Testis (tissue), 3 donors: ENCODE data around the gene ACOT12. TPM values are rescaled to one million over a fixed set of nuclear protein-coding genes. Genes with fewer than 3 reads are reported as not detected.

Experiments used
- DNase-seq: peaks from one replicate; pipeline ENCODE4 v3.0.0-alpha.2; 2019
- H3K27ac ChIP-seq, 2 donors: fragments of 200-600 bp; sonication (generic); one replicate each; pipeline ENCODE4 v1.5.1; 2019
- H3K27me3 ChIP-seq: fragments of 200-600 bp; sonication (generic); one replicate; pipeline ENCODE4 v1.5.1; 2019
- H3K36me3 ChIP-seq: fragments of 200-600 bp; sonication (generic); one replicate; pipeline ENCODE4 v1.5.1; 2017; ENCODE audit warnings: low read depth; ENCODE audit errors: missing control alignments
- H3K4me1 ChIP-seq: fragments of 200-600 bp; sonication (generic); one replicate; pipeline ENCODE4 v1.5.1; 2019
- H3K4me3 ChIP-seq, 2 donors: fragments of 200-600 bp; sonication (generic); one replicate each; pipeline ENCODE4 v1.5.1; 2017 to 2019
- H3K9me3 ChIP-seq: fragments of 200-600 bp; sonication (generic); one replicate; pipeline ENCODE4 v1.5.1; 2017
- CTCF ChIP-seq, 3 experiments: fragments of 450-650 bp in 2 of 3; fragments of 200-600 bp in 1 of 3; sonication (generic) in 1 of 3; IDR thresholded peaks; one replicate each; pipeline ENCODE4 v1.5.1; 2016 to 2019; ENCODE audit warnings: antibody characterized with exemption in 3 of 3, mild to moderate bottlenecking in 2 of 3, moderate library complexity in 1 of 3
- POLR2A ChIP-seq: fragments of 450-650 bp; IDR thresholded peaks from one replicate; pipeline ENCODE4 v1.6.1; 2017; ENCODE audit warnings: antibody characterized with exemption, mild to moderate bottlenecking, moderate library complexity
- WGBS, 2 donors: methylation state at CpG; one replicate each; pipeline ENCODE4 v1.1.5; 2018; 5-methylcytosine and 5-hydroxymethylcytosine counted together
- intact Hi-C: fragments of 100-400 bp; cut with DNase I; formaldehyde crosslinking; loops from one replicate; pipeline ENCODE4 v1.15.1; 2023; ENCODE audit warnings: low total_unique reads
- polyA plus RNA-seq: library from polyadenylated mRNA; stranded (reverse); fragments of 350-450 nt; fragmentation: Illumina TruSeq; extraction: RNeasy Lipid Tissue Mini Kit (QIAGEN cat#74804); gene quantifications from one replicate; pipeline ENCODE4 v1.2.3, GENCODE V29; 2014; ENCODE audit warnings: low read depth, low replicate concordance; ENCODE audit not compliant: insufficient read depth
- total RNA-seq, 2 donors: library from RNA; depleted of rRNA; stranded (reverse); fragments of >200 nt; gene quantifications; one replicate each; pipeline ENCODE4 v1.2.3, GENCODE V29; 2016

The ACOT12 gene
- total and polyA plus RNA-seq, 3 donors from 2014 or later: 0.31 to 0.87 (median 0.44) TPM

- no peaks in the 10 kb centered on the region for H3K27me3 ChIP-seq
- no peaks in the 10 kb centered on the region for H3K36me3 ChIP-seq
- TF ChIP-seq POLR2A (no peak), CTCF (IDR thresholded peaks at IDR 0.05) (no peak)
- no peaks in the 10 kb centered on the region for H3K9me3 ChIP-seq
- intact Hi-C loops: no loop called here
- DNase-seq: no peak
- H3K4me1 ChIP-seq: no peaks in the 10 kb centered on the region
- 74 to 90% methylated on average over 2 of the region's 2 CpGs for WGBS, 2 donors
- no peak overlapping the region for H3K27ac ChIP-seq
- no peak overlapping the region for H3K4me3 ChIP-seq
Measured at GRCh38 chr5:81354093-81354492, 39.8 kb downstream of the ACOT12 start.

GRCh38 chr5:81353189-81353588 is 40.7 kb downstream of the ACOT12 start:
- intact Hi-C loops: no loop called here
- H3K27ac ChIP-seq: no peak overlapping the region
- H3K4me1 ChIP-seq: no peaks in the 10 kb centered on the region
- no peak overlapping the region for H3K4me3 ChIP-seq
- no peaks in the 10 kb centered on the region for H3K36me3 ChIP-seq
- no peaks in the 10 kb centered on the region for H3K9me3 ChIP-seq
- H3K27me3 ChIP-seq: no peaks in the 10 kb centered on the region
- no peak for DNase-seq
- no peak for TF ChIP-seq CTCF (IDR thresholded peaks at IDR 0.05)
- 66 to 70% methylated on average over 5 of the region's 5 CpGs for WGBS, 2 donors

GRCh38 chr5:81350507-81350906 is 43.4 kb downstream of the ACOT12 start:
- Histone ChIP-seq H3K9me3 (no peaks in the 10 kb centered on the region), H3K27me3 (no peaks in the 10 kb centered on the region), H3K4me3 (no peak overlapping the region), H3K36me3 (no peaks in the 10 kb centered on the region), H3K4me1 (no peaks in the 10 kb centered on the region), H3K27ac (no peak overlapping the region)
- intact Hi-C loops: no loop called here
- TF ChIP-seq CTCF (IDR thresholded peaks at IDR 0.05) (no peak), POLR2A (no peak)
- DNase-seq: no peak

GRCh38 chr5:81349161-81349560 is 44.8 kb downstream of the ACOT12 start:
- no peak for DNase-seq
- intact Hi-C loops: no loop called here

More at GRCh38 chr5:81349161-81349560, 44.8 kb downstream of the ACOT12 start:
- H3K36me3 ChIP-seq: no peaks in the 10 kb centered on the region
- no peak overlapping the region for H3K27ac ChIP-seq
- no peak overlapping the region for H3K4me3 ChIP-seq
- 77 to 90% methylated on average over 4 of the region's 4 CpGs for WGBS, 2 donors
- H3K9me3 ChIP-seq: no peaks in the 10 kb centered on the region
- TF ChIP-seq CTCF (IDR thresholded peaks at IDR 0.05): no peak
- no peak for TF ChIP-seq POLR2A
- H3K4me1 ChIP-seq: no peaks in the 10 kb centered on the region
- H3K27me3 ChIP-seq: no peaks in the 10 kb centered on the region
